Stimulated activated CD8-positive, alpha-beta memory T cell treated with anti-CD3 and anti-CD28 coated beads, Interleukin-12 subunit alpha, Interleukin-12 subunit beta, amount 100 ng/mL, for 1 hour (primary cell): ENCODE measurements around the gene FYB1.
"Not testable (repeated sequence)": the region's sequence is repeated elsewhere in the genome, so short reads cannot be mapped to it uniquely, and the experiment has no call there.

ENCODE experiments used
- DNase-seq: peaks from one replicate; pipeline ENCODE4 v3.0.0-alpha.2; 2020; ENCODE audit warnings: low read depth

Gene FYB1

GRCh38 chr5:39187831-39188731, 31.3 kb downstream of the FYB1 start:
- no peak for DNase-seq

GRCh38 chr5:39186722-39187539, 32.4 kb downstream of the FYB1 start:
- DNase-seq: no peak

- no peak for DNase-seq
Measured at GRCh38 chr5:39186289-39186688, 33.1 kb downstream of the FYB1 start.

GRCh38 chr5:39185761-39186160, 33.6 kb downstream of the FYB1 start:
- DNase-seq: no peak

GRCh38 chr5:39179561-39179960, 39.8 kb downstream of the FYB1 start:
- DNase-seq: not testable (repeated sequence)

GRCh38 chr5:39178861-39179260, 40.5 kb downstream of the FYB1 start:
- no peak for DNase-seq

GRCh38 chr5:39178171-39178570, 41.2 kb downstream of the FYB1 start:
- DNase-seq: no peak

GRCh38 chr5:39177631-39177964, 41.8 kb downstream of the FYB1 start:
- DNase-seq: no peak

- no peak for DNase-seq
Measured at GRCh38 chr5:39176759-39177630, 42.4 kb downstream of the FYB1 start.

GRCh38 chr5:39175273-39175955, 43.9 kb downstream of the FYB1 start:
- no peak for DNase-seq

- no peak for DNase-seq
Measured at GRCh38 chr5:39173069-39173468, 46.3 kb downstream of the FYB1 start.

GRCh38 chr5:39172593-39172992, 46.8 kb downstream of the FYB1 start:
- no peak for DNase-seq

- DNase-seq: no peak
Measured at GRCh38 chr5:39171647-39172046, 47.7 kb downstream of the FYB1 start.

- DNase-seq: no peak
Measured at GRCh38 chr5:39169081-39169480, 50.3 kb downstream of the FYB1 start.

- DNase-seq: no peak
Measured at GRCh38 chr5:39167972-39168342, 51.4 kb downstream of the FYB1 start.

- DNase-seq: no peak
Measured at GRCh38 chr5:39167141-39167971, 52.0 kb downstream of the FYB1 start.

- DNase-seq: no peak
Measured at GRCh38 chr5:39164529-39165402, 54.6 kb downstream of the FYB1 start.

- no peak for DNase-seq
Measured at GRCh38 chr5:39164016-39164415, 55.3 kb downstream of the FYB1 start.

GRCh38 chr5:39161578-39161977, 57.8 kb downstream of the FYB1 start:
- no peak for DNase-seq
